Measurements from ENCODE around the gene FOXD1. TPM values are rescaled to one million over a fixed set of nuclear protein-coding genes. Genes with fewer than 3 reads are reported as not detected.
"Not testable (repeated sequence)": the region's sequence is repeated elsewhere in the genome, so short reads cannot be mapped to it uniquely, and the experiment has no call there.

The FOXD1 gene
- total RNA-seq, 1 donor, result 4.2 TPM

DNA sequence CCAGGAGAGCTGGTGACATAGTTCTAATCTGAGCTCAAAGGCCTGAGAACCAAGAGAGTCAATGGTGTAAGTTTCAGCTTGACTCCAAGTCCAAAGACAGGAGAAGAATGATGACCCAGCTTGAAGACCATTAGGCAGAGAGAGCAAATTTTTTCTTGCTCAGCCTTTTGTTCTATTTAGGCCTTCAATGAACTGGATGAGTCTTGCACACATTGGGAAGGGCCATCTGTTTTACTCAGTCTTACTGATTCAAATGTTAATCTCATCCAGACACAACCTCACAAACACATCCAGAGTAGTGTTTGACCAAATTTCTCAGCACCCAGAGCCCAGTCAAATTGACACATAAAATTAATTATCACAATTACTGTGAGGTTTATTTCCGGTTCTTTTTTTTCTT lies 42.6 kb upstream of the FOXD1 start:
- TF ChIP-seq, protein P1, sequence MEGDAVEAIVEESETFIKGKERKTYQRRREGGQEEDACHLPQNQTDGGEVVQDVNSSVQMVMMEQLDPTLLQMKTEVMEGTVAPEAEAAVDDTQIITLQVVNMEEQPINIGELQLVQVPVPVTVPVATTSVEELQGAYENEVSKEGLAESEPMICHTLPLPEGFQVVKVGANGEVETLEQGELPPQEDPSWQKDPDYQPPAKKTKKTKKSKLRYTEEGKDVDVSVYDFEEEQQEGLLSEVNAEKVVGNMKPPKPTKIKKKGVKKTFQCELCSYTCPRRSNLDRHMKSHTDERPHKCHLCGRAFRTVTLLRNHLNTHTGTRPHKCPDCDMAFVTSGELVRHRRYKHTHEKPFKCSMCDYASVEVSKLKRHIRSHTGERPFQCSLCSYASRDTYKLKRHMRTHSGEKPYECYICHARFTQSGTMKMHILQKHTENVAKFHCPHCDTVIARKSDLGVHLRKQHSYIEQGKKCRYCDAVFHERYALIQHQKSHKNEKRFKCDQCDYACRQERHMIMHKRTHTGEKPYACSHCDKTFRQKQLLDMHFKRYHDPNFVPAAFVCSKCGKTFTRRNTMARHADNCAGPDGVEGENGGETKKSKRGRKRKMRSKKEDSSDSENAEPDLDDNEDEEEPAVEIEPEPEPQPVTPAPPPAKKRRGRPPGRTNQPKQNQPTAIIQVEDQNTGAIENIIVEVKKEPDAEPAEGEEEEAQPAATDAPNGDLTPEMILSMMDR (IDR thresholded peaks at IDR 0.05; ENCODE audit: insufficient read depth, low read length), result no peak
- H3K4me3 ChIP-seq (ENCODE audit: low read depth, low read length), result no peak overlapping the region
- no peak for DNase-seq (ENCODE audit: low read depth)

DNA sequence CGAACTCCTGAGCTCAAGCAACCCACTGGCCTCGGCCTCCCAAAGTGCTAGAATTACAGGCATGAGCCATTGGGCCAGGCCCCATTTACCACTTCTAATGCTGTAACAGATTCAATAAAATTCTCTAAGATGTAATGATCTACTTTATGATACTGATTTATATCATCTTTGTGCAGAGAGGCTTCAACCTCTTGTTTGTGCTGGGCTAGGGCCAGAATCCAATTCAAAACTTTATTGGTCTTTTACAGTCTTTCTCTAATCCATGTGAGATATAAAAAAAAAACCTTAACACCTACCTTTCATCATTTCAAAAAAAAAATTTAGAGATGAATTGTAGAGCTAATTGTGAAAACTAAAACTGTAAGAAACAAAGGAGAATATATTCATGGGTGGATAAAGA lies 41.5 kb upstream of the FOXD1 start:
- TF ChIP-seq, protein P1 (IDR thresholded peaks at IDR 0.05; ENCODE audit: insufficient read depth, low read length), result no peak
- no peak for DNase-seq (ENCODE audit: low read depth)
- no peak overlapping the region for H3K4me3 ChIP-seq (ENCODE audit: low read depth, low read length)

DNA sequence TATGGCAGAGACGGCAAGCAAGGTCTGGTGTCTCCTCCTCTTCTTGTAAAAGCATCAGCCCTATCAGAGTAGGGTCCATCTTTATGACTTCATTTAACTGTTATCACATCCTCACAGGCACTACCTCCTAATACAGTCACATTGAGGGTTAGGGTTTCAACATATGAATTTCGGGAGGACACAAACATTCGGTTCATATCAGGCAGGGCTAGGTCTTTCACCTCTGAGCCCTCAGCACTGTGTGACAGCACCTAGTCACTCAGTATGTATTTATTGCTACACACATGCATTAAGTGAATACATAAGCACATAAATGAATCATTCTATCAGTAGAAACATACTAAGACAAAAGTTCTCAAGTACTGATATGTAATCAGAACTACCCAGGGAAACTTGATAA lies 40.2 kb upstream of the FOXD1 start:
- H3K4me3 ChIP-seq (ENCODE audit: low read depth, low read length), result no peak overlapping the region
- no peak for DNase-seq (ENCODE audit: low read depth)
- TF ChIP-seq, protein P1 (IDR thresholded peaks at IDR 0.05; ENCODE audit: insufficient read depth, low read length), result no peak

DNA sequence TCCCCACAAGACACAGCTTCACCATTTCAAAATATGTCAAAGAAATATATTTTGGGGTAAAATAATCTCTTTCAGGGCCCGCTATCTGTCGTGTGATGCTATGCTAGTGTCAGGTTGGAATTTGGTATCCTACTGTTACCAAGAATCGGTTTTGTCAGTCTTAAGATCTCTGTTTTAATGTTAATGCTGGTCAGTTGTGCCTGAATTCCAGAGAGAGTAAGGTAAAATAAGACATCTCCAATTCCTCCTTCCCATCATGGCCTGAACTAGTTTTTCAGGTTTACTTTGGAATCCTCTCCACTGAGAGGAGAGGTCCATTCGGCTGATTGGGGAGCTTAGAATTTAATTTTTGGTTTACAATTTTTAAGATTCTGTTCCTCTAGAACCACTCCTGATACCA lies 39.2 kb upstream of the FOXD1 start:
- no peak for DNase-seq (ENCODE audit: low read depth)
- H3K4me3 ChIP-seq (ENCODE audit: low read depth, low read length), result no peak overlapping the region
- TF ChIP-seq, protein P1 (IDR thresholded peaks at IDR 0.05; ENCODE audit: insufficient read depth, low read length), result no peak

DNA sequence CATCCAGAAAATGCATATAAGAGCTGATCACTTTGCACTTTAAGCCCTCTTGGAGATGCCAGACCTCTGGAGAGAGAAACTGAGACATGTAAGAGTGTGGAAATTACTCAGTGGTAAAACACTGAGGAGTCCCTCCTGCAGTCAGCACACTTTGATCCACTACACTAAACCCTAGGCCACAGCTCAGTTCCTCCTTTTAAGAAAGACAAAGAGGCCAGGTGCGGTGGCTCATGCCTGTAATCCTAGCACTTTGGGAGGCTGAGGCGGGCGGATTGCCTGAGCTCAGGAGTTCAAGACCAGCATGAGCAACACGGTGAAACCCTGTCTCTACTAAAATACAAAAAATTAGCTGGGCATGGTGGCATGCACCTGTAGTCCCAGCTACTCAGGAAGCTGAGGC lies 38.7 kb upstream of the FOXD1 start:
- H3K4me3 ChIP-seq (ENCODE audit: low read depth, low read length); DNase-seq (ENCODE audit: low read depth): not testable (repeated sequence)

DNA sequence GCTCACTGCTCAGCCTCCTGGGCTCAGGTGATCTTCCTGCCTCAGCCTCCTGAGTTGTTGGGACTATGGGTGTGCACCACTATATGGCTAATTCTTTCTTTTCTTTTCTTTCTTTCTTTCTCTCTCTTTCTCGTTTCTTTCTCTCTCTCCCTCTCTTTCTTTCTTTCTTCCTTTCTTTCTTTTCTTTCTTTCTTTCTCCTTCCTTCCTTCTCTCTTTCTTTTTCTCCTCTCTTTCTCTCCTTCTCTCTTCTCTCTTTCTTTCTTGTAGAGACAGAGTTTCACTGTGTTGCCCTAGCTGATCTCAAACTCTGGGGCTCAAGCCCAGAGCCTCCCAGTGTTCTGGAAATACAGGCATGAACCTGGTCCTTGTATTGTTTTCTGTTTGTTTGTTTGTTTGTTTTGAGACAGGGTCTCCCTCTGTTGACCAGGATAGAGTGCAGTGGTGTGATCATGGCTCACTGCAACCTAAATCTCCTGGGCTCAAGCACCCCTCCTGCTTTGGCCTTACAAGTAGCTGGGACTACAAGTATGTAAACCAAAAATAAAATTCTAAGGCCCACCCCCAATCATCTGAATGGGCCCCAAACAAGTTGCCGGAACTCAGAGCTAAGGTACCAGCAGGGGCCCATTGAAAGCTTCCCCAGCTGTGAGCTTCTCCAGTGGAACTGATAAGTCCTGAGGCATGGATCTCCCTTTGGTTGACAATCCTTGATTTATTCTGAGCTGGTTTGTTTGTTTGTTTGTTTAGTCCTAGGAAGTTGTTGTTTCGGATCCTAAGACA lies 37.7 kb upstream of the FOXD1 start:
- H3K4me3 ChIP-seq (ENCODE audit: low read depth, low read length), result no peak overlapping the region
- no peak for DNase-seq (ENCODE audit: low read depth)
- TF ChIP-seq, protein P1 (IDR thresholded peaks at IDR 0.05; ENCODE audit: insufficient read depth, low read length), result no peak

DNA sequence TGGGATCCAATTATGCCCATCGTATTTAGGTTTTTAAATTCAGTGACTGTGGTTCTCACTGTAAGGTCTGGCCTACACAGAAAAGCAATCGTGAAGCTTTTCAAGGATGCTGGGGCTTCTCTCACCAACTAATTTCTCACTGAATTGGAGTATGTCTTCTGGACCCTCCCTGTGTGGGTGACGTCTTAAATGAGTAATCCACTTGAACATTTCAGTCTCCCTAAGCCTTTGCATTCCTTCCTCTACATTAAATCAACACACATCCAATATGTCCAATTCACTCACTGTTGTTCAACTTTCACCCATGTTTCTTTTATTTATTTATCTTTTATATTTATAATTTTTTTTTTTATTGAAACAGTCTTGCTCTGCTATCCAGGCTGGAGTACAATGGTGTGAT lies 37.1 kb upstream of the FOXD1 start:
- no peak for DNase-seq (ENCODE audit: low read depth)
- no peak overlapping the region for H3K4me3 ChIP-seq (ENCODE audit: low read depth, low read length)
- TF ChIP-seq, protein P1 (IDR thresholded peaks at IDR 0.05; ENCODE audit: insufficient read depth, low read length), result no peak
